ENCODE results near the gene PCDH18.
"Not testable (repeated sequence)": the region's sequence is repeated elsewhere in the genome, so short reads cannot be mapped to it uniquely, and the experiment has no call there.

PCDH18 gene

GRCh38 chr4:137540356-137540755, 8.1 kb upstream of the PCDH18 start:
- TF ChIP-seq CTCF (IDR thresholded peaks at IDR 0.05; ENCODE audit: low read depth, low read length) = no peak
- in situ Hi-C loops (cut with HindIII; ENCODE audit: low sequenced_read_pairs) = no loop called here
- no peak overlapping the region for H3K4me3 ChIP-seq (ENCODE audit: low read depth, low read length)
- no peak for DNase-seq (ENCODE audit: low read depth, low spot score)

- in situ Hi-C loops (cut with HindIII; ENCODE audit: low sequenced_read_pairs) = no loop called here
- no peak for DNase-seq (ENCODE audit: low read depth, low spot score)
- no peak for TF ChIP-seq CTCF (IDR thresholded peaks at IDR 0.05; ENCODE audit: low read depth, low read length)
- no peak overlapping the region for H3K4me3 ChIP-seq (ENCODE audit: low read depth, low read length)
These were observed 6.2 kb upstream of the PCDH18 start for GRCh38 chr4:137538526-137538925.

- in situ Hi-C loops (cut with HindIII; ENCODE audit: low sequenced_read_pairs); DNase-seq (ENCODE audit: low read depth, low spot score); H3K4me3 ChIP-seq (ENCODE audit: low read depth, low read length): not testable (repeated sequence)
These were observed 5.5 kb upstream of the PCDH18 start for GRCh38 chr4:137537807-137538206.

GRCh38 chr4:137536789-137537561, 4.7 kb upstream of the PCDH18 start:
- TF ChIP-seq CTCF (IDR thresholded peaks at IDR 0.05; ENCODE audit: low read depth, low read length) = no peak
- no peak overlapping the region for H3K4me3 ChIP-seq (ENCODE audit: low read depth, low read length)
- in situ Hi-C loops (cut with HindIII; ENCODE audit: low sequenced_read_pairs) = no loop called here
- DNase-seq (ENCODE audit: low read depth, low spot score) = no peak

- DNase-seq (ENCODE audit: low read depth, low spot score) = no peak
- in situ Hi-C loops (cut with HindIII; ENCODE audit: low sequenced_read_pairs) = no loop called here
- H3K4me3 ChIP-seq (ENCODE audit: low read depth, low read length) = no peak overlapping the region
- no peak for TF ChIP-seq CTCF (IDR thresholded peaks at IDR 0.05; ENCODE audit: low read depth, low read length)
These were observed 3.4 kb upstream of the PCDH18 start for GRCh38 chr4:137535718-137536117.

GRCh38 chr4:137534516-137534915, 2.2 kb upstream of the PCDH18 start:
- no peak for TF ChIP-seq CTCF (IDR thresholded peaks at IDR 0.05; ENCODE audit: low read depth, low read length)
- no peak overlapping the region for H3K4me3 ChIP-seq (ENCODE audit: low read depth, low read length)
- DNase-seq (ENCODE audit: low read depth, low spot score) = no peak
- in situ Hi-C loops (cut with HindIII; ENCODE audit: low sequenced_read_pairs) = no loop called here

- no peak for DNase-seq (ENCODE audit: low read depth, low spot score)
- no peak for TF ChIP-seq CTCF (IDR thresholded peaks at IDR 0.05; ENCODE audit: low read depth, low read length)
- in situ Hi-C loops (cut with HindIII; ENCODE audit: low sequenced_read_pairs) = no loop called here
- no peak overlapping the region for H3K4me3 ChIP-seq (ENCODE audit: low read depth, low read length)
These were observed 1.6 kb upstream of the PCDH18 start for GRCh38 chr4:137533855-137534254.

Measured in astrocyte of the spinal cord (primary cell).